ENCODE measurements around the gene ERMAP. TPM values are rescaled to one million over a fixed set of nuclear protein-coding genes. Genes with fewer than 3 reads are reported as not detected.

ERMAP gene
- total RNA-seq, 1 donor from 2014 or later: 10.3 TPM

DNA sequence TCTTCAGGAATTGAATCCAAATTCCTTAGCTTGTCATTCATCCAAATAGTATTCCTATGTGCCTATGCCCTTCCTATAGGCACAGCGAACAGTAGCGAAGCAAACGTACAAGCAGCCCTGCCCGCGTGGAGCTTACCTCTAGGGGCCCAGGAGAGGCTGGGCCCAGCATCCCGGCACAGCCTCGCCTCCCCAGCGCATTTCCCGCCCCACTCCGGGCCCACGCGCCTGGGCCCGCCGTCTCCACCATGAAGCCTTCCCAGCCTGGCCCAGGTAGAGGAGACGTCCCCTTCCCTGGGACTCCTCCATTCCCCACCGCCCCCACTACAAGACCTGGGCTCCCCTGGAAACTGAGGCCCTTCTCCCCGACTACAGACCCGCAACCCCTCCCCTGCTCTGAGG lies 32.4 kb upstream of the ERMAP start:
- peaks cover 20% of the 10 kb centered on the region for H3K36me3 Mint-ChIP-seq
- H3K27ac Mint-ChIP-seq: no peak overlapping the region
- no peak overlapping the region for H3K4me3 Mint-ChIP-seq
- H3K4me1 Mint-ChIP-seq (ENCODE audit: unreplicated experiment): no peaks in the 10 kb centered on the region
- no peaks in the 10 kb centered on the region for H3K27me3 Mint-ChIP-seq
- no peak for TF ChIP-seq CTCF (conservative IDR thresholded peaks at IDR 0.05)
- H3K9me3 Mint-ChIP-seq: no peaks in the 10 kb centered on the region
- no peak for DNase-seq (ENCODE audit: extremely low spot score, unreplicated experiment)

- TF ChIP-seq CTCF (conservative IDR thresholded peaks at IDR 0.05): no peak
- no peaks in the 10 kb centered on the region for H3K4me1 Mint-ChIP-seq (ENCODE audit: unreplicated experiment)
- peaks cover 17% of the 10 kb centered on the region for H3K36me3 Mint-ChIP-seq
- H3K27me3 Mint-ChIP-seq: no peaks in the 10 kb centered on the region
- H3K9me3 Mint-ChIP-seq: no peaks in the 10 kb centered on the region
- no peak for DNase-seq (ENCODE audit: extremely low spot score, unreplicated experiment)
- no peak within 1 kb of the TSS for H3K4me3 Mint-ChIP-seq
- no peak within 1 kb of the TSS for H3K27ac Mint-ChIP-seq
Observed at GRCh38 chr1:42784946-42785693, 31.8 kb upstream of the ERMAP start, which contains the start of gene TMEM269. Gene TMEM269 (plus strand): TSS chr1:42784991. CDS start chr1:42789894, 4,903 bp downstream.

GRCh38 chr1:42786097-42786496 lies 30.8 kb upstream of the ERMAP start:
- H3K27ac Mint-ChIP-seq: no peak overlapping the region
- DNase-seq (ENCODE audit: extremely low spot score, unreplicated experiment): no peak

DNA sequence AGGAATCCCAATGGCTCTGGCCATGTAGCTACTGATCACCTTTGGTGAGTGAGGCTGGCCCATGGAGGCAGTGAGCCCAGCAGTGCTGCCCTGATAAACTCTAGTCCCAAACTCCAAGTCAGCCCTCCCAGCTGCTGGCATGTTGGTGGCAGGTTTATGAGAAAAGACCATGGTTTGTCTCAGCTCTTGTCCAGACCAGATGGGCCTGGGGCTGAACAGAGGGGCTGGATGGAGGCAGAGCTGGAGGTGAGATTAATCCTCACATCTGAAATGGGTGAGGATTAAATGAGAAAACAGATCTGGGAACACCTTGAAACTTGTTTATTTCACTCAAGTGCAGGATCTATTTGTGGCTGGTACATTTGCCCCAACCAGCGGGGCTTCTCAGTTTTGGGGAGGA lies 28.9 kb upstream of the ERMAP start:
- Mint-ChIP-seq H3K27me3 (no peaks in the 10 kb centered on the region), H3K27ac (no peak overlapping the region), H3K36me3 (peaks cover 4% of the 10 kb centered on the region), H3K4me3 (no peak overlapping the region), H3K9me3 (no peaks in the 10 kb centered on the region), H3K4me1 (ENCODE audit: unreplicated experiment) (no peaks in the 10 kb centered on the region)
- no peak for TF ChIP-seq CTCF (conservative IDR thresholded peaks at IDR 0.05)
- no peak for DNase-seq (ENCODE audit: extremely low spot score, unreplicated experiment)

More at GRCh38 chr1:42786097-42786496, 30.8 kb upstream of the ERMAP start:
- no peaks in the 10 kb centered on the region for H3K4me1 Mint-ChIP-seq (ENCODE audit: unreplicated experiment)
- peaks cover 10% of the 10 kb centered on the region for H3K36me3 Mint-ChIP-seq
- no peaks in the 10 kb centered on the region for H3K9me3 Mint-ChIP-seq
- no peak overlapping the region for H3K4me3 Mint-ChIP-seq
- no peaks in the 10 kb centered on the region for H3K27me3 Mint-ChIP-seq
- TF ChIP-seq CTCF (conservative IDR thresholded peaks at IDR 0.05): no peak

DNA sequence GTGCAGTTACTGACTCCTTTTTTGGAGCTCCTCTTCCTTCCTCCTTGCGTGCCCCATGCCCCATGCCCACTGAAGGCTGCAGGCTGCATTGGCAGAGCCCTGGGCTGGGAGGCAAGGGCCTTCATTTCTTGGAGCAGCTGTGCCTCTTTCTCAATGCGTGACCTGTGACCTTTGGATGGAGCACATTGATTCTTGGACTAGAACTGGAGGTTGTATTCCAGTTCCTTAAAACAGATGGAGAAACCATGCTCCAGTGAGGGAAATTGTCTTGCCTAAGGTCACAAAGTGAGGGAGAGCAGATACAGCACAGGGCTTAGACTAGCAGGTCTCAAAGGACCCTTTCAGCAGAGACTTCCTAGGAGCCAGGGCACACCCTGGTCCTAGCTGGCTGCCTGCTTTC lies 23.1 kb upstream of the ERMAP start:
- H3K27ac Mint-ChIP-seq: no peak overlapping the region
- TF ChIP-seq CTCF (conservative IDR thresholded peaks at IDR 0.05): no peak
- H3K36me3 Mint-ChIP-seq: no peaks in the 10 kb centered on the region
- H3K4me1 Mint-ChIP-seq (ENCODE audit: unreplicated experiment): no peaks in the 10 kb centered on the region
- H3K9me3 Mint-ChIP-seq: no peaks in the 10 kb centered on the region
- H3K27me3 Mint-ChIP-seq: peaks cover 5% of the 10 kb centered on the region
- H3K4me3 Mint-ChIP-seq: no peak overlapping the region
- no peak for DNase-seq (ENCODE audit: extremely low spot score, unreplicated experiment)
